Heart left ventricle (tissue), 16 donors: ENCODE measurements around the gene FAF1. TPM values are rescaled to one million over a fixed set of nuclear protein-coding genes. Genes with fewer than 3 reads are reported as not detected.

ENCODE experiments used
- ATAC-seq, 4 donors: fragments of 200-7000 bp; cut with Tn5 transposase; one replicate each; pipeline ENCODE4 v1.9.1; 2020 to 2022; ENCODE audit warnings: moderate library complexity in 4 of 4, mild to moderate bottlenecking in 3 of 4, moderate number of reproducible peaks in 1 of 4
- DNase-seq, 5 donors: peaks; one replicate each; pipeline ENCODE4 v3.0.0-alpha.2; 2020
- H3K27ac ChIP-seq, 12 donors: fragments of 200-600 bp; sonication (generic) in 4 of 12; one replicate each; pipeline versions ENCODE4 v1.5.0 to v1.8.0; 2016 to 2022; ENCODE audit warnings: mild to moderate bottlenecking in 2 of 12
- H3K27me3 ChIP-seq, 9 donors: fragments of 200-600 bp; sonication (generic) in 2 of 9; one replicate each; pipeline versions ENCODE4 v1.5.1 to v1.8.0; 2016 to 2022; ENCODE audit warnings: mild to moderate bottlenecking in 3 of 9
- H3K36me3 ChIP-seq, 9 donors: fragments of 200-600 bp; sonication (generic) in 2 of 9; one replicate each; pipeline versions ENCODE4 v1.5.0 to v1.8.0; 2018 to 2022; ENCODE audit warnings: mild to moderate bottlenecking in 2 of 9
- H3K4me1 ChIP-seq, 12 donors: fragments of 200-600 bp; sonication (generic) in 4 of 12; one replicate each; pipeline versions ENCODE4 v1.5.0 to v1.8.0; 2016 to 2022; ENCODE audit warnings: mild to moderate bottlenecking in 3 of 12
- H3K4me3 ChIP-seq, 12 donors: fragments of 200-600 bp; sonication (generic) in 4 of 12; one replicate each; pipeline versions ENCODE4 v1.5.0 to v1.8.0; 2017 to 2022; ENCODE audit warnings: mild to moderate bottlenecking in 9 of 12, moderate library complexity in 4 of 12
- H3K9me3 ChIP-seq, 12 donors: fragments of 200-600 bp; sonication (generic) in 4 of 12; one replicate each; pipeline versions ENCODE4 v1.5.0 to v1.8.0; 2016 to 2022; ENCODE audit warnings: mild to moderate bottlenecking in 1 of 12
- CTCF ChIP-seq, 12 donors: fragments of 200-600 bp; sonication (generic) in 4 of 12; IDR thresholded peaks; one replicate each; pipeline versions ENCODE4 v1.5.0 to v1.8.0; 2018 to 2022; ENCODE audit warnings: antibody characterized with exemption in 12 of 12, mild to moderate bottlenecking in 5 of 12
- POLR2A ChIP-seq, 2 donors: fragments of 450-650 bp; IDR thresholded peaks; one replicate each; pipeline ENCODE4 v1.6.1; 2017; ENCODE audit warnings: antibody characterized with exemption in 2 of 2, mild to moderate bottlenecking in 2 of 2, moderate library complexity in 2 of 2
- WGBS, 4 donors: extraction: QIAGEN DNeasy Blood & Tissue Kit in 2 of 4; methylation state at CpG; one replicate each; pipeline versions ENCODE4 v1.1.5 to v1.1.7; 2013 to 2018; 5-methylcytosine and 5-hydroxymethylcytosine counted together
- intact Hi-C, 10 donors: fragments of 100-400 bp; cut with DNase I; formaldehyde crosslinking; loops; one replicate each; pipeline versions ENCODE4 v1.11.1 to v1.14.2; 2022
- polyA plus RNA-seq, 2 donors: library from polyadenylated mRNA; stranded (reverse); fragments of 200-250 nt; gene quantifications; one replicate each; pipeline ENCODE4 v1.2.3, GENCODE V29; 2013
- total RNA-seq, 9 donors: library from RNA; depleted of rRNA in 2 of 9; stranded (reverse); fragments of >200 nt in 2 of 9; fragmentation: NEBNext Ultra II Directional in 3 of 9; extraction: Animal tissue kit (Norgen Biotek cat#: 25700) in 3 of 9; gene quantifications; one replicate each; pipeline versions ENCODE4 v1.1.0 to v1.2.4, GENCODE V29; 2016 to 2023
- donor health status: ischemic (EF 13 %, LVEDD 7.1; RV severe dilation, severe dysfunction).
- donor health status: healthy with polysubstance abuse.
- donor health status: DM: no; HTN: yes; CAD: no.
- donor health status: DM: no; HTN: no; CAD: no.
- donor health status: ischemic (EF 25% LVEDD 6.9; RV normal size, moderate dysfunction).
- donor health status: ischemic (EF 25% LVEDD 5.7; RV mildly dilated, moderate dysfunction).
- donor health status: healthy.
- donor health status: DM: yes; HTN: yes; CAD: no.
- donor health status: ischemic (EF 35%, LVEDD 5.7; RV mildly dilated, moderate dysfunction).
- donor health status: nonischemic (EF 11% LVEDD 7.7; RV severe dilation, severe dysfunction).
- donor health status: DM: yes; HTN: yes; CAD: no.
- donor health status: PGD.
- donor health status: ischemic (EF 29% LVEDD 5.4; RV normal size, mild dysfunction).
- donor health status: nonischemic (EF 23%, LVEDD 6.1; RV moderate dilation, normal function).

The FAF1 gene
- total and polyA plus RNA-seq, 11 donors: 41.0 to 112 (median 81.3) TPM

GRCh38 chr1:50393522-50394120, 566.4 kb downstream of the FAF1 start:
- intact Hi-C loops: no loop called here
- TF ChIP-seq POLR2A (IDR thresholded peaks at IDR 0.05): no peak
- no peak for TF ChIP-seq CTCF (IDR thresholded peaks at IDR 0.05)
- no peak overlapping the region for H3K27ac ChIP-seq
- peaks cover 0 to 36% (median 2%) of the 10 kb centered on the region in 12 donors for H3K9me3 ChIP-seq
- DNase-seq: no peak
- no peak overlapping the region for H3K4me3 ChIP-seq
- no peak for ATAC-seq
- H3K36me3 ChIP-seq: no peaks in the 10 kb centered on the region
- H3K4me1 ChIP-seq: no peaks in the 10 kb centered on the region
- peaks cover 0 to 14% (median 2%) of the 10 kb centered on the region in 9 donors for H3K27me3 ChIP-seq
- 48 to 59% (median 52%) methylated on average over 2 of the region's 2 CpGs for WGBS, 4 donors

Other genes starting within 250 kb of the FAF1 start
- 10 to 100 TPM; 11.2 to 18.8 (median 16.0) TPM for gene CDKN2C, start 10.0 kb upstream of the FAF1 start, total RNA-seq
- gene CDKN2C, start 10.0 kb upstream of the FAF1 start, polyA plus RNA-seq: 10 to 100 TPM; 12.7 TPM
- not detected for gene C1orf185, start 142.0 kb upstream of the FAF1 start, total RNA-seq
- not detected for gene C1orf185, start 142.0 kb upstream of the FAF1 start, polyA plus RNA-seq